Measurements from ENCODE around the gene PTPN22.
A peak's percentile ranks its signal among the peaks of the same experiment; 100 is the strongest.

PTPN22 gene

DNA sequence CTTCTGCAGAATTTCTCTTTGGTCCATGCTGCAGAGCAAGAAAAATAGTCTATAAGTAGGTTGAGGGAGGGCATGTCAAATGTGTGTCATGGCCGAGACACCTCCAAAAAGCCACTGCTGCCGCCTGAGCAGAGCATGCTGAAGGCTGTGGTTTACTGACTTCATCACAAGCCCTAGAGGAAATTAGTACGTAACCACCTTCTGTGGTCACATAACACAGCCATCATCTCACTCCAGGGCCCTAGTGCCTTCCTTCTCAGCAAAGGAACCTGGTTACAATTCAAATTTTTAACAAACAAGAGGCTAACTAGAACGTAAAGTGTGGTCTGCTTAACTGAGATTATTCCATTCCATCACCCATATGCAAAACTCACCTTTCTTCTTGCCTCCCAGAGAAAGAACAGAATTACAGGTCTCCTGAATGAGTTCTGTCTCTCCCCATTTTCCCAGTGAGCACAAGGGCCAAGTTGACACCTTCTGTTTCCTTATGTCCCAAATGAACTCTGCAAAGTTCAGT is at the start of gene PTPN22:
Gene PTPN22 (minus strand): TSS at position 116 of the 517 bp plus-strand sequence.
- DNase-seq (ENCODE audit: low read depth) = no peak

DNA sequence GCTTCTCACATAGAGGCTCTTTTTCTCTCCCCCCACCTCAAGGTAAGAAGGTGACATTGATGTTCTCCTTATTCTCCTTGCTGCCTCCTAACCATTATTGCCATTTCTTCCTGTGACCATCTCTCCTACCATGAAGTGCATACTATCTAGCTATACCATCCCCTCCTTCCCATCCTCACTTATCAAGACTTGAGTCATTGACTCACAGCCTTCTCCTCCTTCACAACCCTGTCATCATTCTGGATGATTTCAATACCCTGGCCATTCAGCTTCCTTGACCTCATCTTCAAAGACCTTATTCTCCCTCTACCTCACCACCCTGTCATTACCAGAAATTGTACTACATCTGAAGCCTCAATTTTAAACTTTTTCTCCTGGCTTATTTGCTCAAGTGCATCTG is 46.7 kb upstream of the PTPN22 start:
- DNase-seq (ENCODE audit: low read depth) = no peak

DNA sequence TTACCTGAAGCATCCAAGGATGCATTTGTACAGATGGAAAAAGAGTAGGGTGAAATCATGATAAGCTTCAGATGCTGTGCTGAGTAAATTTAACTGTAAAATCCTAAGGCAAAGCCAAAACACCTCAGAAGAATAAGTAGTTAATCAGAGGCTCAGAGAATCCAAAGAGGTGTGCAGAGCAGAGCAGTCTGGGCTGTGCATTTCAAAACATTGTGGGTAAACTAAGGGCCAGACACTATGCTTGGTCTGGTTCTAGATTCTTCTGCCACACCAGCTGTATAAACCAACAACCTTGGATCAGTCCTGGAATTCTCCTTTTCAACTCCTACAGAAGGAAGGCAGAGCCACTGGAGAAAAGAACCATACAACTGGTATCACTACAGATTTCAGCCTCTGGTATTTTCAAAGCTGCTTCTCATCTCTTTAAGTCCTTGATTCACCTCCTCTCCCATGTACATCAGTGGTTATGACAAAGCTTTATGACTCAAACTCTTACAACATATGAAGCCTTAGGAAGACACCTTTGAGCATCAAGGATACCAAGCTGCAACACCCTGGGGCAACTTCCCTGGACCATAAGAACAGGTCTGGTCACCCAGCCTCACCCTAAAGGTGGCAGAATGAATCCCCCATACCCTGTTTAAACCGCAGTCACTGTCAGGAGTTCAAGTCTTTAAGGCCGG is 46.0 kb upstream of the PTPN22 start:
- no peak for DNase-seq (ENCODE audit: low read depth)

DNA sequence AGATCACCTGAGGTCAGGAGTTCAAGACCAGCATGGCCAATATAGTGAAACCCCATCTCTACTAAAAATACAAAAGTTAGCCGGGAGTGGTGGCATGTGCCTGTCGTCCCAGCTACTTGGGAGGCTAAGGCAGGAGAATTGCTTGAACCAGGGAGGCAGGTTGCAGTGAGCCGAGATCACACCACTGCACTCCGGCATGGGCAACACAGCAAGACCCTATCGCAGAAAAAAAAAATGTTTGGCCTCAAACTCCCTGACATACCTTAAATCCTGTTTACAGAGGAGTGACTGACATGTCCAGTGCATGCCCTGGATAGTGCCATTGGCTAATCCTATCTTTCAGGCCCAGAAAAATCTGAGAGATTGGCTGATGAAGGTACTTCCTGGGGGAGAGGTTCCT is 45.5 kb upstream of the PTPN22 start:
- no peak for DNase-seq (ENCODE audit: low read depth)

DNA sequence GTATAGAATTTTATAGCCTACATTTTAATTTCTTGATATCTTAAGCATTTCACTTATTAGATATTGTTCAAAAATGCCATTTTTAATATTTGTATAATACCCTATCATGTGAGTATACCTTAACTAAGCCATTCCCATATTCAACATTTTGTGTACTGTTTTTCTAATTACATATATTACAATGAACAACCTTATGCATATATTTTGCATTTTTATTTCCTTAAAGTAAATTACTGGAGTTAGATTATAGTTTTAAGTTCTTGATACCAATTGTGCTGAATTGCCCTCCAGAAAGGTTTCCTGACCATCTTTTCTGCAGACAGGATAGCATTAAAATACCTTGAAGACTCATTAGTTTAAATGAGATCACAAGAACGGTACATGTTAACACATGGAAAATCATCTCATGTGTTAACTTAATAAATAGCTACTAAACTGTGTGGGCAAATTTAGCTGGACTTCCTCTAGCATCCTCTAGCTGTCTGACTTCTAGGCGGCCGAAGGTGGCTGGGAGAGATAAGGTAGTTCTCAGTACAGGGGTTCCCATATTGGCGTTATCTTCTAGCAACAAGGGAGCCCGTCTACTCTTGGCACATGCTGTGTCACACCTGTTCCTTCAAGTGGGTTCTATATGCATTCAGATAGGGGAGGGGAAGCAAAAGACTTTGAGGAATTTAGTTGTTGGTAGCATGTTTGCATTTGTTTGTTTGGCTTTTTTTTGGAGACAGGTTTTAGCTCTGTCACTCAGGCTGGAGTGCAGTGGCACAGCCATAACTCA is 42.6 kb upstream of the PTPN22 start:
- DNase-seq (ENCODE audit: low read depth) = no peak

DNA sequence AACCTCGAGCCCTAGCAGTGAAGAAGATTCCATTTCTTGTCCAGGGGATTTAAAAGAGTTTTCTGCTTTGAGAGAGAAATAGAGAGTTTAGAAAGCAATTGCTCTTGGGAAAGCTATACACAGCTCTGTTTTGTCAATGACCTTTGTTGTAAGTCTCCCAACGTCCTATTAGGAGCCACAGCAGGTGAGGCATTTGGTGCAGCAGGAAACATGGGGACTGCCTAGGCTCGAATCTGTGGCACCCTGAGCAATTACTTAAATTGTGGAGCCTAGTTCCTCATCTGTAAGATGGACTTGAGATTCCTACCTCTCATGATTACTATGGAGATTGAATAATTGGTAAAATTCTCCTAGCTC is 41.8 kb upstream of the PTPN22 start:
- no peak for DNase-seq (ENCODE audit: low read depth)

DNA sequence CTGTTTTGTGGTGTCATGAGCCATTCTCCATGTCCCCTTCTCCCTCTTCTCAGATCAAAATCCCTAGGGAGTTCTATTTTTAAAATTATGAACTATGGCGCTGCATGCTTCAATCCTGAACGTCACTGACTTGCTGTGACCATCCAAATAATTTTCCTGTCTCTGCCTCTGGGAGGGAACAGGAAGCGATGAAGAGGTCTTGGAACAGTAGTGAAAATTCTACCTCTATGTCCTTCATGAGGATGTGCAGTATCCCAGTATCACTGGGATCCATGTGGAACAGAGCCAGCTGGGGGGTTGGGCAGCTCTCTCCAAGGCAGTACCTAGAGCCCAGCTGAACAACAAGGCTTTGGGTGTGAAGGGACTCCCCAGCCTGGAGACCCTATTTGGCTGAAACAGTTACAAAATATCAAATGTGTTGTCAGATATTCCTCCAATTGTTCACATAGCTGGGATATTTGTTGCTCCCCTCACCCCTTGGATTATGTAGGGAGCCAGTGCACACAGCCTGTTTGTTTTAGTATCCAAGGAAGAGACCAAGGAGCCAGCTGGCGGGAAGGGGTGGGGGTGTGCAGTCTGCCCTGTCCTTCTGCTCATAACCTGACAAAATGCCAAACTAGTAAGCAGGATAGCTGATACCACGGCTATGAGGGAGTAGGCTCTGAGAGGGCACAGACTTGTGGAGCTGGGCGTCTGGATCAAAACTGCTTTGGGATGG is 41.2 kb upstream of the PTPN22 start:
- peak; percentile 69 for DNase-seq (ENCODE audit: low read depth)

DNA sequence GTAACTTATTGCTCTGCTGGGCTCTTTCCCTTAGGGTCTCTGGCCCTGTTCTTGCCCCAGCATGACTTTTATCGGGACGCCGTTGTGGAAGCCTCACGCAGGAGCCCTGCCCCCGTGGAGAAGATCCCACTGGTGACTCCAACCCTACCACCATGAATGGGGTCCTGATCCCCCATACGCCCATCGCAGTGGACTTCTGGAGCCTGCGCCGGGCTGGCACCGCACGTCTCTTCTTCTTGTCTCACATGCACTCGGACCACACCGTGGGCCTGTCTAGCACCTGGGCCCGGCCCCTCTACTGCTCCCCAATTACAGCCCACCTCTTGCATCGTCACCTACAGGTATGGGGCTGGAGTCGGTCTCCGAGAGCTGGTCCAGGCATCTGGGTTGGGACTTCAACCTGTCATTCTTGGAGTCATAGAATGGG is 33.9 kb upstream of the PTPN22 start:
- no peak for DNase-seq (ENCODE audit: low read depth)

DNA sequence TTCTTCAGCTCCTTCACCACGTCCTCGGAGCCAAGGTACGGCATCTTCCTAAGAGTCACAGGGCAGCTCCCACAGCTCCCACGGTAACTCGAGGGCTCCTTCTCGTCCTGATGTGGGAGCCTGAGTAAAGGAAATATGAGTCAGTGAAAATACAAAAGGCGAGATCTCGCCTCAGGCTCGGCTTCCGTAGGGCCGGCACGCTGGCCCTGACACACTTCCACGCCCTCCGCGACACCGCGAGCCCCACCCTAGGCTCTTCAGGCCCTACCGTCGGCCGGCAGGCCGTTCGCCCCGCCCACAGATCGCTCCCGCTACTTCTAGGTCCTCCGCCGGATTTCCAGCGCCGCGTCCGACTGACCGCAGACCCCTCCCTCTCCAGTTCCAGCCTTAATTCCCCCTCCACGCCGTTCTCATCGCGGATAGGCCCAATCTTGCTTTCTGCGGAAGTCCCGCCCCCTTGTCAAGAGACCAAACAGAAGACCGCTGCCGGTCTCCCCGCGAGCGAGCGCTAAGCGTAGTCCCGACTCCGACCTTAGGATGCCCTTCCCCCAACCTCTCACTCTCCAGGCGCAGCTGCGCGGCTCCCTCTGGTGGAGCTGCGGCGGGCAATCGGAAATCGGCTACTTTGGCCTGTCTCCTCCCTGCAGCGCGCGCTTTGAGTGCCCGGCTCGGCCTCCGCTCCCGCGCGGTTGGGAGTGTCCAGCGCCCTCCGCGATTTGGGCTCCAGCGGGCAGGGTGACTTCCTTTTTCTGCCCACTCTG is 33.3 kb upstream of the PTPN22 start, which contains the start of the genes AP4B1 and DCLRE1B:
Gene AP4B1 (minus strand): TSS at position 126 of the 761 bp plus-strand sequence. CDS start 82 bp downstream, at position 44.
Gene DCLRE1B (plus strand): TSS at position 653 of the 761 bp plus-strand sequence. CDS start 261 bp downstream, outside the sequence.
- peak; percentile 99 for DNase-seq (ENCODE audit: low read depth)

DNA sequence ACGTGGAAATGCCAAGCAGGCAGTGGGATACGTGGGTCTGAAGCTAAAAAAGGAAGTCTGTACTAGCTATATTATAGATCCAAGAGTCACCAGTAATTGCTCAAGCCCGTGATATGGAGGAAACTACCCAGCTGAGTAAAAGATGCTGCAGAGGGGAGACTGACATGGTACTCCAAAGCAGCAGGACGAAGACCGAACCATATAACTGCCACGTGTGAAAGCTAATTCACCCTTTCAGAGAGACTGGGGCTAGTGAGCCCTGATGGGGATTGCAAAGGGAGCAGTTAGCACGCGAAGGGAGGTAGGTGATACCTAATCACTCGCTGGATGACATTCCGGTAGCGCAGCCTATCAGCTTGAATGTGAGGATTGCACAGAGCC is 32.8 kb upstream of the PTPN22 start:
- no peak for DNase-seq (ENCODE audit: low read depth)

DNA sequence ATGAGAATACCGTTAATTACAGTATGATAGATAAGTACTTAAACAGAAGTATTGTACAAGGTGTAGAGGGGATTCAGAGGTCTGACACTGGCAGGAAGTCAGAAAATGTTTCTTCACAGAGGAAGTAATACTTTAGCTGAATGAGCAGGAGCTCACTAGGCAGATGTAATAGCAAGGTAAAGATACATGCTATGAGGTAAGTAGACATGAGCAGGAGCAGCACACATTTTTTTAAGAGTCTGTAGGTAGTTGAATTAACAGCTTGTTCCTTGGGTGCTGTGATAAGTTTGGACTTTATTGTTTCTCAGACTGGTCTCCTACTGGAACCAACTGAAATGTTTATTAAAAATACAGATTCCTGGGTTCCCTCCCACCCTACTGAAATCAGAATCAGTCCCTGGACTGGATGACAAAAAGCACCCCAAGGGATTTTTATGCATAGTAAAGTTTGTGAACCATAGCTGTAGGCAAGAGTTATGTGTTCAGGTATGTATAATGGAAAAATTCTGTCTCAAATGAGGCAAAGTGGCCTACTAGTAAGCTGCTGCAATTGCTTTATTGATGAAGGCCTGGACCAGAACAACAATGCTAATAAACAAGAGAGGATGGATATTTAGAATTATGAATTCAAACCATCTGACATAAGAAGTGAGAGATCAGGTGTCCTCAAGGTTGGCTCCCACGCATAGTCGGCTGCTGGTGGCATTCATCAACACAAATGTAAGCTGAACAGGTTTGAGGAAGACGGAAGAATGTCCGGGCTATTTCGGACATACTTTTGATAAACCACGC is 32.2 kb upstream of the PTPN22 start:
- no peak for DNase-seq (ENCODE audit: low read depth)

DNA sequence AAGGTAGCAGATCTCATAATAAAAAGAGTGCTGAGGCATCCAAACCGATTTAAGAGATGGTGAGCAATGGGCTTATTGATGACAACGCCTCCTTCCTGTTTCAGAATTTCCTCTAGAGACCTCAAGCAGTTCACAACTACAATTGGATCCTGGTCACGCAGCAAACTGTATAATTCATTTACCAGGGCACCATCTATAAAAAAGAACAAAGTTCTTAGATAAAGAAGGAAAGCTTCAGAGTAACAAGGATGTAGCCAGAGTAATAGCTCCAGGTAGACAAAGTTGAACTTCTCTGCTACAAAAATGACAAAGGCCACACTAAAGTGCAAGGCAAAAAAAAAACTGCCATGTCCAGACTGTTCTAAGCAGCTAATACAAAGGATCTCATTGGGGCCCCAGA is 29.7 kb upstream of the PTPN22 start:
- DNase-seq (ENCODE audit: low read depth) = no peak

DNA sequence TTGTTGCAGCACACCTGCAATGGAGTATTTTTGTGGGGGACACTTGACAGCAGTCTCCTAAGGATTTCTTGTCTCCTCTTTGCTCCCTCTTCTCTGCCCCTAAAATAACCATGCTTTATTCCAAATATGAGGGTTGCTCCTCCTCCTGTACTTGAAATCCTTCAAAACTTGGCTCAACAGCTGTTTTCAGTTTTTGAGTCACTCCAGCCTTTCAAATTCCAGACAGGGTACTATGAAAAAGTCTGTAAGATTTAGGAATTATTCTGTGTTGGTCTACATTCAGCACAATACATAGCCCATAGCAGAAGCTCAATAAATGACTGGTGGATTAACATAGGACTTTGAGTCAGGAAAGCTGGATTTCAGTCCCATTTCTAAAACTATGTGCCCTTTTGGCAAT is 27.6 kb upstream of the PTPN22 start:
- no peak for DNase-seq (ENCODE audit: low read depth)

DNA sequence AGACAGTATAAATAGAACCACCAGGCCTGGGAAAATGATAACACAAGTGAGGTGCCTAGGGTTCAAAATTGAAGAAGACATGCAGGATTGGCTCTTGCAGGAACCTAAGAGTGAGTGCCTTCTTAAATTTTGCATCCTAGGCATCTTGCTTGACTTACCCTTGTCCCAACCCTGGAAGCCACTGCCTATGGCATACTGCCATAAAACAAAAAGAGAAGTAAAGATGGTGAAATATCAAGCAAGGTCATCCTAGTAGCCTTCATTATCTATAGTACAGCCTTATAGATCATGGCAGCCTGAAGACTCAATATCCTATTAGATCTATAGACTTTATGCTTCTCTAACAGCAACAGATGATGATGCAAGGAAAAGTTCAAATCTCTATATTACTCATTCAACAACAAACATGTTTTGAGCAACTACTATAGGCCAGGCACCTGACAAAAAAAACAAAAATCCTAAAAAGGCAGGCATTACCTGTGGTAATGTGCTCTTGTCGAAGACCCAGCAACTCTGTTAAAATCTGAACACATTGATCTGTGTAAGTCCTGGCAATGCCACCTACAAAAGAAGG is 26.8 kb upstream of the PTPN22 start:
- no peak for DNase-seq (ENCODE audit: low read depth)

DNA sequence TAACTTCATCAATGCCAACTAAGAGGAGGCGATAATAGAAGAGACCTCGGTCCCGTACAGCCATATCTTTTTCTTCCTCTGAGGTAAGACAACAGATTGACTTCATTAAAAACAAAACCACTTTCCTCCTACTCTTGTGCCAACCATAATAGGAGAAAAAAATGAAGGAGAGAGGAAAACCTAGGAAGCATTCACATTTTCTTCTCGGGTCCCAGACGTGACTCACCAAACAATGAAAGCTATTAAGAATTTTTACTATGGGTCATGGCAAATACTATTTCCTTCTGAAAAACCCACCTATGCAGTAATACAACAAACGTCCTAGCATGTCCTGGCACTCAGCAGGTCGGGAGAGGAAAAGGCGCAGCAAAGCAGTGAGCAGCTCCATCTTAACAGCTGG is 24.4 kb upstream of the PTPN22 start:
- DNase-seq (ENCODE audit: low read depth) = no peak

DNA sequence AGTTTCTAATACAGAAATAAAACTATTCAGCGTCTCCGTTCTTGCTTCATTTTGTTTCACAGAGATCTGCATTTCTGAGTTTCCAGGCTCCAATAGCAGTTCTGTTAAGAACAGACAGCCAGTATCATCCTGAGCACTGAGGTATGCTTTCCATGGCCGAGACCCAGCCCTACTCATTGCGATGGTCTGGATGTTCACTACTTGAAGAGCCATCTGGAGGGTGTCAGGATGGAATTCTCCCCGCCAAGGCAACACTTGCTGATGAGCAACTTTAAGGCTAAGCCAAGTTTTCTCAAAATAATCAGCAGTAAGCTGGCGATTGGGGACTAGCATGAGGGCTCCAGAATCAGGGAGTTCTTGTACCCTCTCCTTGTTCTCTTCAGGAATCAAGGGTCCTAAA is 23.6 kb upstream of the PTPN22 start:
- DNase-seq (ENCODE audit: low read depth) = no peak

DNA sequence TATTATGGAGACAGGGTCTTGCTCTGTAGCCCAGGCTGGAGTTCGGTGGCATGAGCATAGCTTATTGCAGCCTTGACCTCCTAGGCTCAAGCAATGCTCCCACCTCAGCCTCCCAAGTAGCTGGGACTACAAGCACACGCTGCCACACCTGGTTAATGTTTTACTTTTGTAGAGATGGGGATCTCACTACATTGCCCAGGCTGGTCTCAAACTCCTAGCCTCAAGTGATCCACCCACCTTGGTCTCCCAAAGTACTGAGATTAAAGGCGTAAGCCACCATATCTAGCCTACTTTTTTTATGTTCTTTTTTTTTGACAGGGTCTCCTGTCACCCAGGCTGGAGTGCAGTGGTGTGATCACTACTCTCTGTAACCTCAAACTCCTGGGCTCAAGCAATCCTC is 21.8 kb upstream of the PTPN22 start:
- no peak for DNase-seq (ENCODE audit: low read depth)

DNA sequence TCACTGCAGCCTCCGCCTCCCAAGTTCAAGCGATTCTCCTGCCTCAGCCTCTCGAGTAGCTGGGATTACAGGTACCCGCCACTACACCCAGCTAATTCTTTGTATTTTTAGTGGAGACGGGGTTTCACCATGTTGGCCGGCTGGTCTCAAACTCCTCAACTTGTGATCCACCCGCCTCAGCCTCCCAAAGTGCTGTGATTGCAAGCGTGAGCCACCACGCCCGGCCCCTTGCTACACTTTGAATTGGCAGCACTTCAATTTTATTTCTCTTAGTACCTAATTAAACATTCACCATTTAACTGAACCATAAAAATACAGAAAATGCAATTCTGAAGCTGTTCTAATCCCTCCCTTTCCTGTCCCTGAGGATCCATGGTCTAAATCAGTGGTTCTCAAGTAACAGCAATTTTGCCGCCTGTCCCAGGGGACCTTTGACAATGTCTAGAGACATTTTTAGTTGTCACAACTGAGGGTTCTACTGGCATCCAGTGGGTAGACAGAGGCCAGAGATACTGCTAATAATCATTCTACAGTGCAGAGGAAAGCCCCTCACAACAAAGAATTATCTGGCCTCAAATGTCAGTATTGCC is 20.2 kb upstream of the PTPN22 start:
- no peak for DNase-seq (ENCODE audit: low read depth)

DNA sequence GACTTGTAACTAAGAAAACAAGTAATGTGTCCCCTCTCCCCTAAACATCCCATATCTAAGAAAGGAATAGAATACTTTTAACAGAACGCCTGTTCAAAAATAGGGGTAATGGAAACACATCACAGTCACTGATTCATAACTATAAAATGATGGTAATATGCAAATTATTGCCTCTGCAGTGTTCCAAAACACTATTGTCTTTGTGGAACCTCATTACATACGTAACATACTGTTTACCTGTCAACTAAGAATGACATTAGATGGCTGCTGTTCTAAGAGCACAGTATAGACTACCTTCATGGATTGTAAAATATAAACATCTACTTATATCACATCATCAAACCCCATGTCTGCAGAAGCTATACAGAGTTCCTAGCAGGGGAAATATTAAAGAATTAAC is 19.3 kb upstream of the PTPN22 start:
- no peak for DNase-seq (ENCODE audit: low read depth)

DNA sequence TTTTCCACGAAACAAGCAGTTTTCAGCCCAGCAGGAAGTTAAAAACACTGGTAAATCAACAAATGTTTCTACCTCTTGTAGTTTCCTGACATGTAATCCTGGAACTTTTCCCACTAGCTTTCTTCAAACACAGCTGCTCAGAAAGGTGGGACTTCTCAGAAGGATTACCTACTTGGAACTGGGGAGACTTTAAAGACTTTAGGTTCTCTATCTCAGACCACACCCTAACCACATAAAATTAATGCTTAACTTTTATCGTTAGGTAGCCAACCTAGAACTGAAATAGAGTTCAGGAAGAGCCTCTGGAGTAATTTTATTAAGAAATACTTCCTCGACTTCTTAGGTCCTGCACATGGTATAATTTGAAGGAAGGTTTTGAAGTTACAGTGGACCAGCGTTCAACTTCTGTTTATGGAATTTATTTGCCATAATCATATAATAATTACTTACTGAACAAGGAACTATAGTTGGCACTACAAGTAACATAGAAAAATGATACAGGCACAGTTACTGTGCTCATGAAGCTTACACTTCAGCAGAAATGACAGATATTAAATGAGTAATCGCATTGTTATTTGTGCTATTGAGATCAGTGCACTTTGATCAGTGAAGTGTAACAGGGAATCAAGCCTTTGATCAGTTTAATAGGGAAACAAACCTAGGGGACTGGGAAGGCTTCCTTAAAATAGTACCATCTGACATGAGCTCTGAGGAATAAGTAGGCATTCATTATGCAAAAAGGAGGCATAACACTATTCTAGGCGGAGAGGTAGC is 16.1 kb upstream of the PTPN22 start, which contains the start of gene BCL2L15:
Gene BCL2L15 (minus strand): TSS at position 180 of the 774 bp plus-strand sequence. CDS start 206 bp downstream, outside the sequence.
- DNase-seq (ENCODE audit: low read depth) = no peak
